ENCODE data around the gene POLD4. TPM values are rescaled to one million over a fixed set of nuclear protein-coding genes. Genes with fewer than 3 reads are reported as not detected.

Gene POLD4
- total RNA-seq, 2 experiments from 2014 or later = 31.3 to 31.7 TPM

DNA sequence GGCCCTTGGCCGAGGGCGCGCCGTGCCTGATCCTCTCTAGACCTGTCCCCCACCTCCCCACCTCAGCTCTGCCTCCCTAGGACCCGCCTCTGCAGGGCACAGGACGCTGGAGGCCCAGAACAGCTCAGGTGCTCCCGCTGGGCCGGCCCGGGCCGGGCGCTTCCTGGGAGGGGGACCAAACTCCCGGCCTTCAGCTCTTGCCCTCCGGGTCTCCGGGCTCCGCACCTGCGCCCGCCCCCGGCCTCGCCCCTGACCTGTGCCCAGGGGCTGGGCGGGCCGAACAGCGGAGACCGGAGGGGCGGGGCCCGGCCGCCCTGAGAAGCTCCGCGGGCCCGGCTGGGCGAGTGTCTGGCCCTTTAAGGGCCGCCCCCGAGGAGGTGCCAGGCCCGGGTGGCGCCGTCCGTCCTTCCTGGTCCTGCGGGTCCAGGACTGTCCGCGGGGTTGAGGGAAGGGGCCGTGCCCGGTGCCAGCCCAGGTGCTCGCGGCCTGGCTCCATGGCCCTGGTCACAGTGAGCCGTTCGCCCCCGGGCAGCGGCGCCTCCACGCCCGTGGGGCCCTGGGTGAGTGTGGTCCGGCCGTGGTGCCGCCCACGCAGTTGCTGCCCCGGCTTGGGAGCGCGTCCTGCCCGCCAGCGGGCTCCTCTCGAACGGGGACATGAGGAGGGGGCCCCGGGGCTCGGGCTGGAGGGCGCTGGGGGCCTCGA lies 50.1 kb downstream of the POLD4 start, which contains the start of gene SSH3:
SSH3 (plus strand) TSS at position 399 of the 703 bp plus-strand sequence; CDS start at position 495, 96 bp downstream.
- ChIA-PET CTCF (interaction anchor here (0.5 to 4.0 kb wide), 8 partner anchors 10 to 99 kb away, joined by 3 to 27 read pairs (median 4); partner anchors contain the start of gene ANKRD13D), POLR2A (interaction anchor here (0.6 to 1.6 kb wide), 6 partner anchors 10 to 91 kb away, joined by 3 to 9 read pairs (median 4); no protein-coding TSS in a partner anchor)

GRCh38 chr11:67302571-67303131 lies 50.7 kb downstream of the POLD4 start:
- POLR2A ChIA-PET = interaction anchor here (0.6 to 1.6 kb wide), 6 partner anchors 9 to 101 kb away, joined by 3 to 9 read pairs (median 4); no protein-coding TSS in a partner anchor
- CTCF ChIA-PET = interaction anchor here (0.5 to 4.0 kb wide), 8 partner anchors 9 to 100 kb away, joined by 3 to 27 read pairs (median 4); partner anchors contain the start of gene ANKRD13D

DNA sequence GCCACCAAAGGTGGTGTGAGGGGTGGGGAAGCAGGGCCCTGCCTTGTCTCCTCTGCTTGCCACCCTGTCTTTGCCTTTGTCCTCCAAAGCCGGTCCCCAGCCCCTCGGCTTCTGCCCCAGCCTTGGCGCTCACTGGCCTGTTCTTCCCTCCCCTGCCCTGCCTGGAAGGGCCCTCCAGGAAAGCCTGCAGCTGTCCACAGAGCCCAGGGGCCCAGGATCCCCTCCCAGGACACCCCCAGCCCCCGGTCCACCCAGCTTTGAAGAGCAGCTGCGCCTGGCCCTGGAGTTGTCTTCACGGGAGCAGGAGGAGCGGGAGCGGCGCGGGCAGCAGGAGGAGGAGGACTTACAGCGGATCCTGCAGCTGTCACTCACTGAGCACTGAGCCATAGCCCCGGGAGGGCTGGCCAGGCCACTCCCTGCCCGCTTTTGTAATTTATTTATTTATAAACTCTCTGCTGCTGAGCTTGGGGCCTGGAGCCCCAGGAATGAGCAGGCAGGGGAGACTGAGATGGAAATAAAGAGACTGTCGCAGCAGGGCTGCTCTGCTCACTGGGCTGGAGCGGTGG lies 51.3 kb downstream of the POLD4 start:
- CTCF ChIA-PET = interaction anchor here (0.9 to 4.0 kb wide), 5 partner anchors 9 to 80 kb away, joined by 3 to 27 read pairs (median 8); partner anchors contain the start of gene ANKRD13D

GRCh38 chr11:67301313-67301921 lies 51.9 kb downstream of the POLD4 start:
- ChIA-PET POLR2A (no interaction called here), CTCF (interaction anchor here (0.9 to 1.6 kb wide), 2 partner anchors 30 to 81 kb away, joined by 3 to 8 read pairs; no protein-coding TSS in a partner anchor)

More for the DNA sequence above, 51.3 kb downstream of the POLD4 start:
- POLR2A ChIA-PET = interaction anchor here (0.6 kb wide), 1 partner anchor 101 kb away, joined by 4 read pairs; no protein-coding TSS in a partner anchor

Other genes with a start within 250 kb of the POLD4 start
- 10 to 100 TPM; 85.3 to 87.6 TPM for gene KDM2A, start 234.3 kb downstream of the POLD4 start, total RNA-seq
- gene GRK2, start 87.1 kb downstream of the POLD4 start, total RNA-seq = 100 to 1,000 TPM; 223 to 234 TPM
- 10 to 100 TPM; 76.2 to 77.4 TPM for gene ANKRD13D, start 64.2 kb downstream of the POLD4 start, total RNA-seq
- 1 to 10 TPM; 6.1 to 7.6 TPM for gene SSH3, start 50.0 kb downstream of the POLD4 start, total RNA-seq
- 1 to 10 TPM; 2.9 to 3.5 TPM for gene CLCF1, start 20.1 kb upstream of the POLD4 start, total RNA-seq
- 10 to 100 TPM; 35.2 to 37.4 TPM for gene RAD9A, start 38.4 kb upstream of the POLD4 start, total RNA-seq
- 100 to 1,000 TPM; 308 to 323 TPM for gene PPP1CA, start 48.3 kb upstream of the POLD4 start, total RNA-seq
- gene TBC1D10C, start 50.5 kb upstream of the POLD4 start, total RNA-seq = 100 to 1,000 TPM in 1 of 2 experiments, 10 to 100 TPM in 1; 98.1 to 103 TPM
- 1 to 10 TPM; 1.9 to 2.0 TPM for gene CARNS1, start 62.1 kb upstream of the POLD4 start, total RNA-seq
- 10 to 100 TPM; 82.8 to 85.6 TPM for gene RPS6KB2, start 74.9 kb upstream of the POLD4 start, total RNA-seq
- gene PTPRCAP, start 84.1 kb upstream of the POLD4 start, total RNA-seq = 100 to 1,000 TPM; 147 to 151 TPM
- 100 to 1,000 TPM; 140 to 148 TPM for gene CORO1B, start 89.9 kb upstream of the POLD4 start, total RNA-seq
- gene GPR152, start 99.2 kb upstream of the POLD4 start, total RNA-seq = not detected
- under 1 TPM in 1 of 2 experiments, not detected in 1; 0.23 TPM for gene CABP4, start 101.8 kb upstream of the POLD4 start, total RNA-seq
- 10 to 100 TPM; 46.4 to 47.7 TPM for gene TMEM134, start 115.7 kb upstream of the POLD4 start, total RNA-seq
- gene AIP, start 129.5 kb upstream of the POLD4 start, total RNA-seq = 100 to 1,000 TPM; 154 to 159 TPM
- 100 to 1,000 TPM; 102 to 104 TPM for gene PITPNM1, start 151.8 kb upstream of the POLD4 start, total RNA-seq
- 10 to 100 TPM; 61.1 to 64.8 TPM for gene CDK2AP2, start 154.6 kb upstream of the POLD4 start, total RNA-seq
- not detected for gene CABP2, start 169.9 kb upstream of the POLD4 start, total RNA-seq
- 100 to 1,000 TPM; 471 to 491 TPM for gene GSTP1, start 230.3 kb upstream of the POLD4 start, total RNA-seq